K562 (cell line): ENCODE data around the gene PTPN14. TPM values are rescaled to one million over a fixed set of nuclear protein-coding genes. Genes with fewer than 3 reads are reported as not detected.

Experiments used
- ATAC-seq: fragments of 200-7000 bp; cut with Tn5 transposase; 3 replicates; pipeline ENCODE4 v1.9.1; 2020; ENCODE audit warnings: moderate library complexity
- BruUV-seq: library from RNA; stranded (reverse); fragments of 400-500 nt; replicated peaks from 2 replicates; lab custom pipeline; 2021; lab: Mats Ljungman, UMichigan
- CTCF ChIA-PET: fragments of 300-600 bp; formaldehyde crosslinking; extraction: SDS; loops from one replicate; lab custom pipeline; 2021; ENCODE audit warnings: low intra/inter-chr PET ratio; lab: Yijun Ruan, JAX
- POLR2A ChIA-PET: fragments of 300-600, 350-650 bp; sonication (Branson Sonifier 250); formaldehyde crosslinking; extraction: SDS; loops from one replicate; lab custom pipeline; 2021; ENCODE audit warnings: antibody characterized with exemption, inconsistent platforms; lab: Yijun Ruan, JAX
- DNase-seq, 4 experiments: peaks; one replicate each; pipeline versions ENCODE4 v3.0.0 to v3.0.0-alpha.2; 2011 to 2018; ENCODE audit warnings: low spot score in 3 of 4, mixed read lengths in 3 of 4; ENCODE audit errors: extremely low read depth in 1 of 4
- FAIRE-seq: peaks from 2 replicates; lab custom pipeline; 2011; peaks lifted over from hg19 to GRCh38; lab: Jason Lieb, UNC
- H2AFZ ChIP-seq: 2 replicates; pipeline ENCODE4 v1.6.0; 2011; ENCODE audit warnings: low read depth, low read length, control low read depth, inconsistent platforms
- H3K27ac ChIP-seq: fragments of 200-600 bp; 3 replicates; pipeline ENCODE4 v1.8.0; 2011; ENCODE audit warnings: low read depth, mild to moderate bottlenecking, control low read depth, inconsistent platforms, low read length, moderate library complexity, mixed read lengths; ENCODE audit errors: extremely low read depth
- H3K27me3 ChIP-seq, 2 experiments: fragments of 300-600 bp in 1 of 2; 2 replicates in 1 of 2; 3 replicates in 1 of 2; pipeline versions ENCODE4 v1.6.0 to v1.8.0; 2011; ENCODE audit warnings: inconsistent platforms in 2 of 2, low read length in 2 of 2, mild to moderate bottlenecking in 1 of 2, mixed read lengths in 1 of 2, moderate library complexity in 1 of 2; ENCODE audit not compliant: control insufficient read depth in 2 of 2, insufficient read depth in 2 of 2
- H3K36me3 ChIP-seq: fragments of 300-600 bp; 3 replicates; pipeline ENCODE4 v1.8.0; 2011; ENCODE audit warnings: mild to moderate bottlenecking, low read length, inconsistent platforms; ENCODE audit not compliant: control insufficient read depth, insufficient read depth
- H3K4me1 ChIP-seq, 2 experiments: fragments of 200-600 bp in 1 of 2; replicated peaks in 1 of 2; 2 replicates in 1 of 2; 3 replicates in 1 of 2; pipeline versions ENCODE4 v1.5.1 to v1.8.0; 2011; ENCODE audit warnings: inconsistent platforms in 2 of 2, low read length in 2 of 2, mild to moderate bottlenecking in 1 of 2, mixed read lengths in 1 of 2, moderate library complexity in 1 of 2; ENCODE audit not compliant: control insufficient read depth in 2 of 2, insufficient read depth in 2 of 2
- H3K4me2 ChIP-seq: 2 replicates; pipeline ENCODE4 v1.6.1; 2011; ENCODE audit warnings: low read length, control low read depth, inconsistent platforms, mixed read lengths; ENCODE audit not compliant: insufficient read depth
- H3K4me3 ChIP-seq: fragments of 200-600 bp; sonication (generic), shearing (Covaris generic); 2 replicates; pipeline ENCODE4 v1.5.1; 2016; ENCODE audit warnings: control low read depth, inconsistent platforms
- H3K79me2 ChIP-seq: fragments of 200-600 bp; 3 replicates; pipeline ENCODE4 v1.8.0; 2011; ENCODE audit warnings: low read length, inconsistent platforms; ENCODE audit not compliant: control insufficient read depth, insufficient read depth
- H3K9ac ChIP-seq, 2 experiments: 2 replicates each; pipeline versions ENCODE4 v1.6.0 to v1.6.1; 2011; ENCODE audit warnings: low read depth in 2 of 2, low read length in 2 of 2, control low read depth in 1 of 2, inconsistent platforms in 1 of 2, mild to moderate bottlenecking in 1 of 2, mixed read lengths in 1 of 2; ENCODE audit not compliant: insufficient read depth in 1 of 2
- H3K9me1 ChIP-seq: one replicate; pipeline ENCODE4 v1.6.0; 2011; ENCODE audit warnings: inconsistent platforms, mild to moderate bottlenecking, low read length, moderate library complexity; ENCODE audit not compliant: control insufficient read depth, insufficient read depth
- H3K9me3 ChIP-seq: replicated peaks from 2 replicates; pipeline ENCODE4 v1.5.1; 2011; ENCODE audit warnings: low read depth, low read length, inconsistent platforms; ENCODE audit not compliant: control insufficient read depth, insufficient read depth
- H4K20me1 ChIP-seq: replicated peaks from 2 replicates; pipeline ENCODE4 v1.6.1; 2011; ENCODE audit warnings: low read length, inconsistent platforms, mixed read lengths; ENCODE audit not compliant: control insufficient read depth, insufficient read depth
- CBFB ChIP-seq: sonication (generic); formaldehyde crosslinking; IDR thresholded peaks from 2 replicates; pipeline ENCODE4 v1.4.0; 2020; ENCODE audit warnings: mild to moderate bottlenecking, missing genetic modification reagents
- CEBPZ ChIP-seq: fragments of 150-350 bp; IDR thresholded peaks from 2 replicates; pipeline ENCODE4 v1.6.1; 2014; ENCODE audit warnings: low read depth, mild to moderate bottlenecking, low read length, borderline replicate concordance
- JUN ChIP-seq, 2 experiments: sonication (generic) in 1 of 2; formaldehyde crosslinking in 1 of 2; IDR thresholded peaks; 2 replicates each; pipeline versions ENCODE4 v1.6.1 to v1.8.0; 2012 to 2022; ENCODE audit warnings: borderline replicate concordance in 2 of 2, mild to moderate bottlenecking in 2 of 2, improper control_type of control experiment in 1 of 2, low read depth in 1 of 2, low read length in 1 of 2, missing genetic modification reagents in 1 of 2
- KDM2B ChIP-seq: fragments of 250-450 bp; sonication (Bioruptor Pico); IDR thresholded peaks from 2 replicates; pipeline ENCODE4 v1.8.0; 2021; ENCODE audit warnings: mild to moderate bottlenecking, moderate library complexity
- PKNOX1 ChIP-seq: fragments of 450-650 bp; IDR thresholded peaks from 2 replicates; pipeline ENCODE4 v1.6.1; 2016
- PRDM10 ChIP-seq: fragments of 450-650 bp; IDR thresholded peaks from 2 replicates; pipeline ENCODE4 v1.6.1; 2018; ENCODE audit not compliant: partially characterized antibody
- PRPF4 ChIP-seq: fragments of 200-400 bp; formaldehyde crosslinking; IDR thresholded peaks from one replicate; pipeline ENCODE4 v1.6.1; 2017; ENCODE audit warnings: low read length, low read depth, mild to moderate bottlenecking; ENCODE audit not compliant: insufficient read depth, poor library complexity, severe bottlenecking
- PURB ChIP-seq: sonication (generic); formaldehyde crosslinking; IDR thresholded peaks from 2 replicates; pipeline ENCODE4 v1.9.0; 2021; ENCODE audit warnings: low read depth, mild to moderate bottlenecking, missing genetic modification reagents
- SAP30 ChIP-seq: fragments of 200-600 bp; sonication (generic); IDR thresholded peaks from 2 replicates; pipeline ENCODE4 v1.6.1; 2012; ENCODE audit warnings: borderline replicate concordance, low read depth, mild to moderate bottlenecking, moderate library complexity, low read length, control low read depth, inconsistent platforms; ENCODE audit not compliant: insufficient read depth, poor library complexity, severe bottlenecking
- SIX5 ChIP-seq, 2 experiments: IDR thresholded peaks; 2 replicates each; pipeline ENCODE4 v1.6.1; 2011; ENCODE audit warnings: low read length in 2 of 2, borderline replicate concordance in 1 of 2, low read depth in 1 of 2, mild to moderate bottlenecking in 1 of 2, moderate library complexity in 1 of 2; ENCODE audit not compliant: insufficient read depth in 1 of 2
- ZNF324 ChIP-seq: fragments of 250-450 bp; sonication (Bioruptor Pico); IDR thresholded peaks from 2 replicates; pipeline ENCODE4 v1.4.0; 2020; ENCODE audit warnings: mild to moderate bottlenecking
- WGBS: fragments of 100-300 bp; shearing (Covaris generic); methylation state at CpG from one replicate; pipeline ENCODE4 v1.1.6; 2016; ENCODE audit warnings: low coverage, mixed read lengths; ENCODE audit not compliant: insufficient coverage; ENCODE audit errors: missing lambda C conversion rate; 5-methylcytosine and 5-hydroxymethylcytosine counted together
- in situ Hi-C: fragments of 300-500 bp; cut with MboI; formaldehyde crosslinking; loops from 4 replicates; pipeline ENCODE4 v1.15.0; 2018; ENCODE audit warnings: inconsistent platforms, mixed read lengths
- intact Hi-C: fragments of 100-400 bp; cut with micrococcal nuclease; formaldehyde crosslinking; loops from 2 replicates; pipeline ENCODE4 v1.14.2; 2022
- polyA plus RNA-seq, 8 experiments: library from polyadenylated mRNA; depleted of rRNA in 4 of 8; stranded (reverse) in 5 of 8; unstranded in 3 of 8; fragments of >200 nt; fragmentation: Nextera tagmentation in 2 of 8; fragmentation: Illumina TruSeq in 1 of 8; extraction: Ambion mirVana in 2 of 8; extraction: Trizol in 1 of 8; gene quantifications; 2 replicates each; pipeline versions ENCODE4 v1.2.1 to v1.2.3, GENCODE V29; 2011 to 2014; ENCODE audit warnings: inconsistent platforms in 1 of 8, missing spikeins in 1 of 8
- total RNA-seq, 7 experiments: library from RNA; depleted of rRNA in 6 of 7; stranded (reverse); fragments of >200 nt in 6 of 7; fragmentation: Illumina TruSeq in 2 of 7; extraction: Trizol in 2 of 7; gene quantifications; 2 replicates each; pipeline versions ENCODE4 v1.2.1 to v1.2.3, GENCODE V29; 2011 to 2021; ENCODE audit warnings: low replicate concordance in 1 of 7

The PTPN14 gene
- total and polyA plus RNA-seq, 9 of the 15 experiments (the other 6 are each of a cell fraction or from before 2014, with no cell fraction given): 0.01 to 0.29 (median 0.04) TPM; not detected in 6

GRCh38 chr1:214583824-214584554, 32.6 kb upstream of the PTPN14 start:
- ATAC-seq: no peak
- H3K79me2 ChIP-seq: no peaks in the 10 kb centered on the region
- intact Hi-C loops: loop anchor here (10.0 kb wide), 1 partner anchor 319 kb away; no protein-coding TSS in a partner anchor
- H3K9ac ChIP-seq: no peak overlapping the region
- in situ Hi-C loops: no loop called here
- no peaks in the 10 kb centered on the region for H4K20me1 ChIP-seq
- no peak overlapping the region for H2AFZ ChIP-seq
- H3K27me3 ChIP-seq: peaks cover 2 to 8% of the 10 kb centered on the region in 2 experiments; a peak in 2 of 5 replicates
- 2% methylated on average over 7 of the region's 7 CpGs for WGBS
- no peak overlapping the region for H3K27ac ChIP-seq
- no peak overlapping the region for H3K4me3 ChIP-seq
- no TSS peak for BruUV-seq
- no peaks in the 10 kb centered on the region for H3K4me1 ChIP-seq
- H3K9me3 ChIP-seq: no peaks in the 10 kb centered on the region
- no peak for DNase-seq
- CTCF ChIA-PET: no interaction called here
- POLR2A ChIA-PET: no interaction called here
- H3K4me2 ChIP-seq: no peak overlapping the region
- no peaks in the 10 kb centered on the region for H3K36me3 ChIP-seq
- no peaks in the 10 kb centered on the region for H3K9me1 ChIP-seq
- no peak for FAIRE-seq
- TF ChIP-seq PURB (no peak), PKNOX1 (no peak), KDM2B (CRISPR knock-in tag) (no peak), PRPF4 (no peak), CEBPZ (no peak), SAP30 (no peak), PRDM10 (no peak), JUN (IDR thresholded peaks at IDR 0.05; ENCODE audit: borderline replicate concordance, low read depth, low read length) (no peak), JUN (CRISPR knock-in tag; IDR thresholded peaks at IDR 0.05; ENCODE audit: borderline replicate concordance) (no peak), ZNF324 (CRISPR knock-in tag) (no peak), SIX5 (IDR thresholded peaks at IDR 0.05; ENCODE audit: borderline replicate concordance in 1 of 2, insufficient read depth in 1 of 2, low read depth in 1 of 2, low read length in 2 of 2) (no peak), CBFB (no peak)
